ENCODE data around the gene FHIT.

Gene FHIT

GRCh38 chr3:61065451-61066011, 185.7 kb downstream of the FHIT start:
- no peak overlapping the region for H3K27ac ChIP-seq
- in situ Hi-C loops (cut with HindIII; ENCODE audit: low pct_ligation_motif_present, low sequenced_read_pairs) = no loop called here
- no peak overlapping the region for H3K4me3 ChIP-seq (ENCODE audit: low read depth, low read length)
- no peak for TF ChIP-seq CTCF (IDR thresholded peaks at IDR 0.05; ENCODE audit: low read depth, low read length, missing control alignments)
- no peaks in the 10 kb centered on the region for H3K27me3 ChIP-seq (replicated peaks)
- no peaks in the 10 kb centered on the region for H3K36me3 ChIP-seq (replicated peaks)
- DNase-seq = no peak

- in situ Hi-C loops (cut with HindIII; ENCODE audit: low pct_ligation_motif_present, low sequenced_read_pairs) = no loop called here
- TF ChIP-seq CTCF (IDR thresholded peaks at IDR 0.05; ENCODE audit: low read depth, low read length, missing control alignments) = no peak
- DNase-seq = no peak
- Histone ChIP-seq H3K36me3 (replicated peaks) (no peaks in the 10 kb centered on the region), H3K27me3 (replicated peaks) (no peaks in the 10 kb centered on the region), H3K4me3 (ENCODE audit: low read depth, low read length) (no peak overlapping the region), H3K27ac (no peak overlapping the region)
These were observed 190.0 kb downstream of the FHIT start for GRCh38 chr3:61061092-61061723.

- no peaks in the 10 kb centered on the region for H3K27me3 ChIP-seq (replicated peaks)
- no peaks in the 10 kb centered on the region for H3K36me3 ChIP-seq (replicated peaks)
- no peak for DNase-seq
- in situ Hi-C loops (cut with HindIII; ENCODE audit: low pct_ligation_motif_present, low sequenced_read_pairs) = no loop called here
- no peak for TF ChIP-seq CTCF (IDR thresholded peaks at IDR 0.05; ENCODE audit: low read depth, low read length, missing control alignments)
- no peak overlapping the region for H3K4me3 ChIP-seq (ENCODE audit: low read depth, low read length)
- H3K27ac ChIP-seq = no peak overlapping the region
These were observed 190.8 kb downstream of the FHIT start for GRCh38 chr3:61060411-61060861.

GRCh38 chr3:61058836-61059235, 192.4 kb downstream of the FHIT start:
- no peak overlapping the region for H3K4me3 ChIP-seq (ENCODE audit: low read depth, low read length)
- no peak for DNase-seq
- in situ Hi-C loops (cut with HindIII; ENCODE audit: low pct_ligation_motif_present, low sequenced_read_pairs) = no loop called here
- no peak overlapping the region for H3K27ac ChIP-seq
- no peaks in the 10 kb centered on the region for H3K36me3 ChIP-seq (replicated peaks)
- H3K27me3 ChIP-seq (replicated peaks) = no peaks in the 10 kb centered on the region
- no peak for TF ChIP-seq CTCF (IDR thresholded peaks at IDR 0.05; ENCODE audit: low read depth, low read length, missing control alignments)

GRCh38 chr3:61057464-61057863, 193.8 kb downstream of the FHIT start:
- H3K27me3 ChIP-seq (replicated peaks) = no peaks in the 10 kb centered on the region
- TF ChIP-seq CTCF (IDR thresholded peaks at IDR 0.05; ENCODE audit: low read depth, low read length, missing control alignments) = no peak
- in situ Hi-C loops (cut with HindIII; ENCODE audit: low pct_ligation_motif_present, low sequenced_read_pairs) = no loop called here
- H3K36me3 ChIP-seq (replicated peaks) = no peaks in the 10 kb centered on the region
- DNase-seq = no peak
- H3K27ac ChIP-seq = no peak overlapping the region
- no peak overlapping the region for H3K4me3 ChIP-seq (ENCODE audit: low read depth, low read length)

- no peak overlapping the region for H3K4me3 ChIP-seq (ENCODE audit: low read depth, low read length)
- in situ Hi-C loops (cut with HindIII; ENCODE audit: low pct_ligation_motif_present, low sequenced_read_pairs) = no loop called here
- no peaks in the 10 kb centered on the region for H3K36me3 ChIP-seq (replicated peaks)
- DNase-seq = no peak
- no peak overlapping the region for H3K27ac ChIP-seq
- no peaks in the 10 kb centered on the region for H3K27me3 ChIP-seq (replicated peaks)
- TF ChIP-seq CTCF (IDR thresholded peaks at IDR 0.05; ENCODE audit: low read depth, low read length, missing control alignments) = no peak
These were observed 195.8 kb downstream of the FHIT start for GRCh38 chr3:61055447-61055846.
